HepG2 (cell line): ENCODE measurements around the gene OGFR.

Experiments used
- ASH2L ChIP-seq: fragments of 300-600, 200-600 bp; sonication (generic); IDR thresholded peaks from 2 replicates; pipeline ENCODE4 v1.7.0; 2017; ENCODE audit warnings: low read depth, mild to moderate bottlenecking, moderate library complexity, mixed read lengths, low read length; ENCODE audit not compliant: insufficient read length
- CC2D1A ChIP-seq: sonication (generic); formaldehyde crosslinking; IDR thresholded peaks from 2 replicates; pipeline ENCODE4 v1.8.1; 2023; ENCODE audit warnings: mild to moderate bottlenecking, missing genetic modification reagents
- REL ChIP-seq: sonication (generic); formaldehyde crosslinking; conservative IDR thresholded peaks from 2 replicates; pipeline ENCODE4 v1.8.0; 2022; ENCODE audit warnings: mild to moderate bottlenecking, missing genetic modification reagents, moderate library complexity

GRCh38 chr20:62835931-62836861 lies 31.6 kb downstream of the OGFR start:
- TF ChIP-seq REL (CRISPR knock-in tag), result no peak
- TF ChIP-seq CC2D1A, result no peak
- no peak for TF ChIP-seq ASH2L
